ENCODE data around the gene LGR4. TPM values are rescaled to one million over a fixed set of nuclear protein-coding genes. Genes with fewer than 3 reads are reported as not detected.

LGR4 gene
- total RNA-seq, 1 donor from 2014 or later: 17.4 TPM

DNA sequence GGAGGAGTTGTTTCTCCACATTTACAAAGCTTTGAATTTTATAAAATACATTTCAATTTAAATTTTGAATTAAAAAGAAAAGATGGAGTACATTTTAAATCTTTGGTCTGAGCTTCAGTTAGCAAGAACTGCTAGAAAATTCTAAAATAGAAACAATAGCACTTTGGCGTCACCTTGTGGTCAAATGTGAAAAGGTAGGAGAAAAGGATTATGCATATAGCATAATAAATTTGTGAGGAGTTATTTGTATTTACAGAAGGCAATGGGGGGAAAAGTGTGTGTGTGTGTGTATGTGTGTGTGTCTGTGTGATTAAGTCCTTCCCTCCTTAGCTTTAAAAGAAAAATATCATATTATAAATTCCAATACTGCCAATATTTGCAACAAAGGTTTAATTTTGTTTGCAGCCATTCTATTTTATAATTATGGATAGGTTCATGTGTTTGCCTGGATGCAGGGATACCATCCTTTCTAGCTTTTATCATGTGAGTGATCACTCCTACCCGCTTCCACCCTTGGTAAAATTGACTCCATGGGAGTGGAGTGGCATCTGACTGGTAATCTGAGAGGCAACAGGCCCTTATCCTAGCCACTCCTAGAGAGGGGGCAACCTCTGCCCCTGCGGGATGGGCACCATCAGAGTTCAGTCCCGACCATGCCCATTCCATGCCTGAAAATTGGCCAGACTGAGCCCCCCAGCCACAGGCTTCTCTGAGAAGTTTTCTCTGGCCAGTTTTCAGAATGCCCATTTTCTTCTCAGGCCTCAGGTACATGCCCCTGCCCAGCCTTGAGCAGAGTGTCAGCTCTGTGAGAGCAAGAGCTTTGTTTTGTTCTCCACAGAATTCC lies 13.6 kb upstream of the LGR4 start:
- DNase-seq (ENCODE audit: low read depth) (peak; percentile 55), FAIRE-seq (no peak)
- Histone ChIP-seq H3K4me3 (ENCODE audit: low read depth, low read length) (no peak overlapping the region), H3K27me3 (ENCODE audit: control insufficient read depth, insufficient read depth, low read length) (no peaks in the 10 kb centered on the region), H3K36me3 (ENCODE audit: control insufficient read depth, insufficient read depth, low read length) (peaks cover under 1% of the 10 kb centered on the region)
- TF ChIP-seq, protein P1, sequence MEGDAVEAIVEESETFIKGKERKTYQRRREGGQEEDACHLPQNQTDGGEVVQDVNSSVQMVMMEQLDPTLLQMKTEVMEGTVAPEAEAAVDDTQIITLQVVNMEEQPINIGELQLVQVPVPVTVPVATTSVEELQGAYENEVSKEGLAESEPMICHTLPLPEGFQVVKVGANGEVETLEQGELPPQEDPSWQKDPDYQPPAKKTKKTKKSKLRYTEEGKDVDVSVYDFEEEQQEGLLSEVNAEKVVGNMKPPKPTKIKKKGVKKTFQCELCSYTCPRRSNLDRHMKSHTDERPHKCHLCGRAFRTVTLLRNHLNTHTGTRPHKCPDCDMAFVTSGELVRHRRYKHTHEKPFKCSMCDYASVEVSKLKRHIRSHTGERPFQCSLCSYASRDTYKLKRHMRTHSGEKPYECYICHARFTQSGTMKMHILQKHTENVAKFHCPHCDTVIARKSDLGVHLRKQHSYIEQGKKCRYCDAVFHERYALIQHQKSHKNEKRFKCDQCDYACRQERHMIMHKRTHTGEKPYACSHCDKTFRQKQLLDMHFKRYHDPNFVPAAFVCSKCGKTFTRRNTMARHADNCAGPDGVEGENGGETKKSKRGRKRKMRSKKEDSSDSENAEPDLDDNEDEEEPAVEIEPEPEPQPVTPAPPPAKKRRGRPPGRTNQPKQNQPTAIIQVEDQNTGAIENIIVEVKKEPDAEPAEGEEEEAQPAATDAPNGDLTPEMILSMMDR (IDR thresholded peaks at IDR 0.05; ENCODE audit: insufficient read depth, low read length, severe bottlenecking): peak; percentile 59

DNA sequence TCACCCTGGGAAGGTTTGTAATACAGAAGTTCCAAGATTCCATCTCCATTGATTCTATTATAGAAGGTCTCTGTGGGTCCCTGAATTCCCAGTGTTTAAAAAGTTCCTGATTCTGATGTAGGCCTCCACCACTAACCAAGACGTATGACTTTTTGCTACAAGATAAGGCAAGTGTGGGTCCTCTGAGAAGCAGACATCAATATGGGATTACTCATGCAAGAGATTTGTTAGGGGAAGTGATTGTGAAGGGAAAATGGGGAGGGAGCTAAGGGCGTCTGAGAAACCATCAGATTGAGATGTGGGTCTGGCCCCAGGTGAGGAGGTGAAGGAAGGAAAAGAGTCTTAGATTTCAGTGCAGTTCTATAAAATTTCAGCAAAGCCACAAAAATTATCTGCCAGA lies 10.2 kb upstream of the LGR4 start:
- TF ChIP-seq, protein P1 (IDR thresholded peaks at IDR 0.05; ENCODE audit: insufficient read depth, low read length, severe bottlenecking): no peak
- DNase-seq (ENCODE audit: low read depth): no peak
- Histone ChIP-seq H3K27me3 (ENCODE audit: control insufficient read depth, insufficient read depth, low read length) (no peaks in the 10 kb centered on the region), H3K4me3 (ENCODE audit: low read depth, low read length) (no peak overlapping the region), H3K36me3 (ENCODE audit: control insufficient read depth, insufficient read depth, low read length) (no peaks in the 10 kb centered on the region)
- no peak for FAIRE-seq

DNA sequence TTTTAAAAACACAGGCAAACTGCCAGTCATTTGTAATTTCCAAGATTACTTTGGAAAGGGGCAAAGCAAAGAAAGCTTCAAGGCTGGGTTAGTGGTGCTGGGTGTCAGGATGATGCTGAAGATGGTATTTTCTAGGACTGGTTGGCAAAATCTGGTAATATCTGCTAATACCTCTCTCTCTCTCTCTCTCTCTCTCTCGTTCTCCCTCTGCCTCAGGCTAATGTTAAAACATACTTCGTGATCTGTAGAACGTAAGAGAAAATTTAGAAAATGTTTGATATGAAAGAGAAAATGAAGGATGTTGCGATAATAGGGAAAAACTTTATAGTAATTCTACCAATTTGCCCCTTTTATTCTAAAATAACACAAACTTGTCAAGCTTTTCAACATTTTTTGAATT lies 9.4 kb upstream of the LGR4 start:
- H3K36me3 ChIP-seq (ENCODE audit: control insufficient read depth, insufficient read depth, low read length): no peaks in the 10 kb centered on the region
- H3K4me3 ChIP-seq (ENCODE audit: low read depth, low read length): no peak overlapping the region
- FAIRE-seq (no peak), DNase-seq (ENCODE audit: low read depth) (no peak)
- TF ChIP-seq, protein P1 (IDR thresholded peaks at IDR 0.05; ENCODE audit: insufficient read depth, low read length, severe bottlenecking): no peak
- H3K27me3 ChIP-seq (ENCODE audit: control insufficient read depth, insufficient read depth, low read length): no peaks in the 10 kb centered on the region

DNA sequence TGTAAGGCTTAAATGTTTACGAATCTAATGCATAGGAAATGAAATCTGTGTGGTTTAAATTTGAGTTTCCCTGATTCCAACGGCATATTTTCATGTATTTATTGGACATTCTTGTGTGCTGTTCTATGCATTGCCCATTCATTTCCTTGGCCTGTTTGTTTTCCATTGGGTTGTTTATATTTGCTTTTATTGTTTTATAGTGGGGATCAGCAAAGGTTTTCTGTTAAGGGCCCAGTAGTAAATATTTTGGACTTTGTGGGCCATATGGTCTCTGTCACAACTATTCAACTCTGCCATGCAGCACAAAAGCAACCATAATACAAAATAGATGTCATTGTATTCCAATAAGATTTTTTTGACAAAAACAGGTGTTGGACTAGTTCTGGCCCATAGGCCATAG lies 5.2 kb upstream of the LGR4 start:
- FAIRE-seq: no peak
- Histone ChIP-seq H3K27me3 (ENCODE audit: control insufficient read depth, insufficient read depth, low read length) (no peaks in the 10 kb centered on the region), H3K4me3 (ENCODE audit: low read depth, low read length) (no peak overlapping the region), H3K36me3 (ENCODE audit: control insufficient read depth, insufficient read depth, low read length) (no peaks in the 10 kb centered on the region)
- TF ChIP-seq, protein P1 (IDR thresholded peaks at IDR 0.05; ENCODE audit: insufficient read depth, low read length, severe bottlenecking): no peak
- no peak for DNase-seq (ENCODE audit: low read depth)

DNA sequence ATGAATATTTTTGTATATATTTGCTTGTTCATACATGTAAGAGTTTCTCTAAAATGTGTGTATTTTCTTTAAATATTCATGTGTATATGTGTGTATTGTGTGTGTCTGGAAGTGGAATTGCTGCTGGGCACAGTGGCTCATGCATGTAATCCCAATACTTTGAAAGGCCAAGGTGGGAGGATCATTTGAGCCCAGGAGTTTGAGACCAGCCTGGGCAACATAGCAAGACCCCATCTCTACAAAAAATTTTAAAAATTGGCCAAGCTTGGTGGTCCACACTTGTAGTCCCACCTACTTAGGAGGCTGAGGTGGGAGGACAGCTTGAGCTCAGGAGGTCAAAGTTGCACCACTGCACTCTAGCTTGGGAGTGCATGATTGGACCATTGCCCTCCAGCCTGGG lies 4.7 kb upstream of the LGR4 start:
- Histone ChIP-seq H3K4me3 (ENCODE audit: low read depth, low read length) (no peak overlapping the region), H3K27me3 (ENCODE audit: control insufficient read depth, insufficient read depth, low read length) (no peaks in the 10 kb centered on the region), H3K36me3 (ENCODE audit: control insufficient read depth, insufficient read depth, low read length) (no peaks in the 10 kb centered on the region)
- TF ChIP-seq, protein P1 (IDR thresholded peaks at IDR 0.05; ENCODE audit: insufficient read depth, low read length, severe bottlenecking): no peak
- no peak for FAIRE-seq
- no peak for DNase-seq (ENCODE audit: low read depth)

DNA sequence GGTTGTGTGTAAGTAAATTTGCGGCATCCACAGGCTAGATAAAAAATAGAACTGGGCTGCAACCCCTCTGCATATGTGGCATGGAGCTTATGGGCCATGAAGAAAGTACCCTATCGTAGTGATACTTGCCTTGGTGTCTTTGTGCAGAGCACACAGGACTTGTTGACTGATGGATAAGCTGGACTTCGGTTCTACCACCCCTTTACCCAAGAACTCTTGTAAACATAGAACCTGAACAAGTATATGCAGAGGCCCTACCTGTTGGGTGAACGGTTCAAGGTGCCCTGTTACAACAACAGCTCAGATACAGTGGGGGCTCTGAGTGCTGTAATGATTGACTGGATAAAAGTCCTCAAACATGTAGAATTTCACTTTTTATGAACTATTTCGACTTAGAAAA lies 3.0 kb upstream of the LGR4 start:
- Histone ChIP-seq H3K27me3 (ENCODE audit: control insufficient read depth, insufficient read depth, low read length) (no peaks in the 10 kb centered on the region), H3K4me3 (ENCODE audit: low read depth, low read length) (no peak overlapping the region), H3K36me3 (ENCODE audit: control insufficient read depth, insufficient read depth, low read length) (no peaks in the 10 kb centered on the region)
- no peak for DNase-seq (ENCODE audit: low read depth)
- TF ChIP-seq, protein P1 (IDR thresholded peaks at IDR 0.05; ENCODE audit: insufficient read depth, low read length, severe bottlenecking): no peak
- FAIRE-seq: no peak

Data from bronchial epithelial cell (primary cell).